Spleen (tissue), 7 donors: ENCODE results near the gene GNAS-AS1.

Experiments used
- CTCF ChIP-seq, 11 experiments: fragments of 200-600 bp in 7 of 11; fragments of 450-650 bp in 4 of 11; sonication (generic) in 4 of 11; IDR thresholded peaks in 8 of 11; conservative IDR thresholded peaks in 3 of 11; 1 replicate in 7 of 11; 2 replicates in 4 of 11; pipeline versions ENCODE4 v1.4.0 to v1.8.0; 2016 to 2021; ENCODE audit warnings: antibody characterized with exemption in 11 of 11, inconsistent platforms in 4 of 11, mild to moderate bottlenecking in 1 of 11
- POLR2A ChIP-seq, 3 donors: fragments of 450-650 bp; IDR thresholded peaks; one replicate each; pipeline ENCODE4 v1.5.1; 2017; ENCODE audit warnings: antibody characterized with exemption in 3 of 3, mild to moderate bottlenecking in 1 of 3
- POLR2AphosphoS5 ChIP-seq, 3 donors: sonication (generic); formaldehyde crosslinking; IDR thresholded peaks; one replicate each; pipeline ENCODE4 v1.5.1; 2017; ENCODE audit warnings: antibody characterized with exemption in 3 of 3
- donor health status: DM: no; HTN: no; CAD: no; lungs with moderate emphysema.
- donor health status: DM: no; HTN: no; CAD: no.
- donor health status: DM: no; HTN: no; CAD: no.

DNA sequence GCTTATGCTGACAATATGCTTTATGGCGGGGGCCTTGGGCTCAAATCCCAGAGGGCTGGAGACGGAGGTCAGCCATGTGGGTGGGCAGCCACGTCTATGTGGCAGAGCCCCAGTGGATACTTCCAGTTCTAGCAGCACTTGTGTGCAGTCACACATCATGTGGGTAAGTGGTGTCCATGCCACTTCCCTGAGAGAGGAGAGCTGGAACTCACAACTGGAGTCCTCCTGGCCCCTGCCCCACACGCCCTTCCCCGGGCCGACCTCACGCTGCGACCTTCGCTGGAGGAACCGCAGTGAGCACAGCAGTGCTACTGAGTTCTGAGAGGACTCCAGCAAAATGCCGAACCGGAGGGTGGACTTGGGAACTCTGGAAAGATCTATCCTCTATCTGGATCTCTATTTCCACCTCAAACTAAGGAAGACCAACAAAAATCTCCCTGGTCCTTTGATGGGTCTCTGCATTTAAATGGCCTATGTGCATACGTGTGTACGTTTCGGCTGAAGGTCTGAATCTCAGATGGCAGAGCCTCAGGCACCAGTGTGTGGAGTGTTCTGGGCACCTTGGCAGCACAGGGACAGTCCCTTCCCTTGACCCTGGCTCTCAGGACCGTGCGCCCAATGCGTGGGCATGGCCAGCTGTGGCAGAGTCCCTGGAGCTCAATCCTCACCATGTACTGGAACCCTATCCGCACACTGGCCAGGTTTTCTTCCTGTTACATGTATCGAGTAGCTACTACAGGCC is 55.4 kb downstream of the GNAS-AS1 start:
- no peak for TF ChIP-seq CTCF (IDR thresholded peaks at IDR 0.05 in 8 of 11, conservative IDR thresholded peaks at IDR 0.05 in 3 of 11)
- TF ChIP-seq POLR2AphosphoS5 (IDR thresholded peaks at IDR 0.05) = no peak
- no peak for TF ChIP-seq POLR2A (IDR thresholded peaks at IDR 0.05)
